ENCODE measurements around the gene CNGA1.
"Not testable (repeated sequence)": the region's sequence is repeated elsewhere in the genome, so short reads cannot be mapped to it uniquely, and the experiment has no call there.

Gene CNGA1

DNA sequence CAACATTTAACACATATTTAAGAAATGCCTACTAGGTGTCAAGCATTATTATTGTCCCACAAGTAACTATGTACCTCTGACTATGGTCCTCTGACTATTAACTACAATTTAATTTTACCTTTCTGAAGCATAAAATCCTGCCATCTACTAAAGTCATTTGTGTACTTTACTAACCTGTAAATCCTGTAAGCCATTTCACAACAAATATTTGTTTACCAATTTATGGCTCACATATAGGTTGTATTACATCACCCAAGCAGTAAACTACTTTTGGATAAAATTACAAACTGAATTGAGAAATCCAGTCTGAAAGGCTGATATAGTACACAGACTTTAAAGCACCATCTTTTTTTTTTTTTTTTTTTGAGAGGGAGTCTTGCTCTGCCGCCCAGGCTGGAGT, 43.8 kb downstream of the CNGA1 start:
- no peak for DNase-seq (ENCODE audit: low read depth in 3 of 3, low spot score in 1 of 3)

- no peak for DNase-seq (ENCODE audit: low read depth in 3 of 3, low spot score in 1 of 3)
Measured at GRCh38 chr4:47972181-47972580, 44.3 kb downstream of the CNGA1 start.

- no peak for DNase-seq (ENCODE audit: low read depth in 3 of 3, low spot score in 1 of 3)
Measured at GRCh38 chr4:47968847-47969246, 47.6 kb downstream of the CNGA1 start.

DNA sequence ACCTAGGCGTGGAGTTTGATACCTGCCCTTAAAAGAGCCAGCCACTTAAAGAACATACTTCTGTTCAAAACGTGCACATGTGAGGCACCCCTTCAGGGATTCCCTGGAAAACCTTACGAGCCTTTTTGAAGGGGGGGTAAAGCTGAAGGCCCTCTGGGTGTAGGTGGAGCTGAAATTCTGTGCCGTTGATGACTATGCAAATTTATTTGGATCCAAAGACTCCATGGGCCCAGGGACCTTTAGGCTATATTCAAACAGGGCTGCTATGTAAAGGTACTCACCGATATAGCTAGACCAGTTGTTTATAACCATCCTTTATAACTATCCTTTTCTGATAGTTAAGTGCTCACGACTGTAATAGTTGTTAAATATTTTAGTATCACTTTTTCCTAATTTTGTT, 61.8 kb downstream of the CNGA1 start:
- DNase-seq (ENCODE audit: low read depth in 3 of 3, low spot score in 1 of 3), result no peak

DNA sequence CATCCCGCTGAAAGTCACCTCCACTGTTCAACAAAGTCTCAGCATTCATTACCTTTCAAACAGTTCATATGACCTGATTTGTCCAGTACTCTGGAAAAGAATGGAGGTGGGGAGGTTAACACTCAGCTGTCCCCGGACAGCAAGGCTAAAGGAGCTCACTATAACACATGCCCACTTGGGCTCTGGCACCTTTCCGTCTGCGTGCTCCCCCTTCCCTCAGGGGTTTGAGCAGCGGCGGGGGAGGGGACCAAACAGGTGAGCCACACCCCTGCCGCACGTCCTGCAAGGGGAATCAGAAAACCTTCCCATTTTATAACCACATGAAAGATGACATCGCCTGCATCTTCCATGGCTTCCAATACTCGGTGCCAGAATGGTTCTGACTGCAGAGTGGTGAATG, 62.2 kb downstream of the CNGA1 start:
- DNase-seq (ENCODE audit: low read depth in 3 of 3, low spot score in 1 of 3), result no peak

DNA sequence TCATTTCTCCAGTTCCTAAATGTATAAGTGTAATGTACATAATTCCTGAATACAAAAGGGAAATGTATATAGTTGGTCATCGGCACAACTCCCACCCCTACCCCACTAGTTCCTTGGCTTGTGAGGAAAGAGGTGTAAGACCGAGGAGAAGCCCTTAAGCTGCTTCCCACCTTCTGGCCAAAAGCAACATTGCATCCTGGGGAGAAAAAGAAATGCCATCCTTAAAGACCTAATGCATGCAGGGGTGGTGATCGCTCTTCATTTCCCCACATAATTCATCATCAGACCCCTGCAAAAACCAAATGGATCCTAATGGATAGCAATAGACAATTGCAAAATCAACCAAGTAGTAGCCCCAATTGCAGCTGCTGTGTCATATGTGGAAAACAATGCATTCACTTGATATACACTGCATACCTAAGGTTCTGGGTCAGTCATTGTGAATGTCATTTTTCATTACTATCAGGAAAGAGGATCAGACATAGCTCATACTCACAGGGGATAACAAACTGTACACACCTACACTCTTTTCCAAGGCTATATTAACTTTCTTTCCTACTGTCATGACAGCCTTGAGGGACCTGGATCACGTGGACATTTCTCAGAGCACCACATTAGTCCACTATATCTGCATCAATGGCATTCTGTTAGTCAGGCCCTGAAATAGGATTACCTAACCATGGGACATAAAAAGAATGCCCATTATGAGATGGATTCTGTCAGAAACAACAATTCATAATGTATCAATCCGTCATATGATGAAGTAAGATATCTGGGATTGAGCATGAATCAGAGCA, 70.4 kb downstream of the CNGA1 start:
- DNase-seq (ENCODE audit: low read depth in 3 of 3, low spot score in 1 of 3), result no peak

GRCh38 chr4:47942081-47942819, 74.2 kb downstream of the CNGA1 start:
- DNase-seq (ENCODE audit: low read depth in 3 of 3, low spot score in 1 of 3), result no peak

DNA sequence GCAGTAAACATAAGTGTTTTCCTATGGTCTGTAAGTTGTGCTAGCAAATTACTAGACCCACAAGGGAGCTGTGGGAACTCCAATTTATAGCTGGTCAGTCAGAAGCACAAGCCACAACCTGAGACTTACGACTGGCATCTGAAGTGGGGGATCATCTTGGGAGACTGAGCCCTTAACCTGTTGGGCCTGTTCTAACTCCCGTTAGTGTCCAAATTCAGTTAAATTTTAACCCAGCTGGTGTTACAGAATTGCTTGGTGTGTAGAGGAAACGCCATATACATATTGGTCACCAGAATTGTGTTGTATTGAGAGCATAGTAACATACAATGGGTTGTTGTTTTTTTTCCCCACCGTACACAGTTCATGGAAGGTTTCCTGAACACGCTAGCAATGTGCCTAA, 77.0 kb downstream of the CNGA1 start:
- DNase-seq (ENCODE audit: low read depth in 3 of 3, low spot score in 1 of 3), result no peak

GRCh38 chr4:47936336-47936735, 80.1 kb downstream of the CNGA1 start:
- no peak for DNase-seq (ENCODE audit: low read depth in 3 of 3, low spot score in 1 of 3)

GRCh38 chr4:47933840-47934239, 82.6 kb downstream of the CNGA1 start:
- no peak for DNase-seq (ENCODE audit: low read depth in 3 of 3, low spot score in 1 of 3)

- DNase-seq (ENCODE audit: low read depth in 3 of 3, low spot score in 1 of 3), result no peak
Measured at GRCh38 chr4:47930971-47931804, 85.3 kb downstream of the CNGA1 start.

DNA sequence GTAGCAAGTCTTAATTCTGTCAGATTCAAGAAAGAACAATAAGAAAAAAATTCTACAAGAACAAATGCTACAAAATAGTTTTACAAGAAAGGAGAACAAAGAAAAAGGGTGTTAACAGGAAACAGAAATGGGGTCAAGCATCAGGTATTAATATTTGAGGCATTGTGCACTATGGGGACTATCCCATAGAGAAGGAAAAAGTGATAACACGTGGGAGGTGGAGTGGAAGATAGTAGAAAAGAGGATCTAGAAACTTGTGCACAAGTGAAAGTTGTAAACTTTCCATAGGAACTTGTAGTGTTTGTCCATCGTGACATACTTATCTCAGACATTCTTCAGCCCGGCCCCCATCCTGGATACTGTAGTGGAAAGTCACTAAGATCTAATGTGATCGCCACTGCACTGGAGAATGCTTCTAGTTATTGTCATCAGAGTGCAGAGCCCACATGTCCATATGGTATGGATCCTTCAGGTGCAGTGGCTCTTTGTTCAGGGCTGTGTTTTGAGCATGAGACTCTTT, 86.7 kb downstream of the CNGA1 start:
- no peak for DNase-seq (ENCODE audit: low read depth in 3 of 3, low spot score in 1 of 3)

DNA sequence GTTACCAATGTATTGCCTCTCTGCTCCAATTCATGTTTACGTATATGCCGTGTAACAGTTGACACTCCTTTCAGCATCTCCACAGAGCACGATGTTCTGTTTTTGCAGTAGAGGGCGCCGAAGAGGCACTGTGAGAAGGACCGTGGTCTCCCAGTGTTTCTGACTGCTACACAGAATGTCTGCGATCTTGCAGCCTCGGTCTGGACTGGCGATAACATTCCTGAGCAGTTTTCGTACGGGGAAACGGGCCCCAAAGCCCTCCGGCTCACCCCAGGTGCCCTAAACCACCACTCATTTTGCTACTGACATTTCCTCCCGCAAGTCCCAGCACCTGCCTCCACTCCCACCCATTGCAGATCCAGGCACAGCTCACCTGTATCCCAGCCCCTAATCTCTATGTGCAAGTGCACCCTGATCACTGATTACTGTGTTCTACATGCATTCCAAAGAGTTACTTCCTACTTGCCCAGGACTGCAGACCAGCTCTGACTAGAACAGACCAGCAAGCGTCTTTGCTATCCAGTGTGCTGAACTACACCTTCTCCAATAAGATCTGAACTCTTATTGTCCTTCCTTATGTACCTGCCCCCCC, 89.7 kb downstream of the CNGA1 start:
- peak in 2 of 3 donors; percentile 11 to 17 for DNase-seq (ENCODE audit: low read depth in 3 of 3, low spot score in 1 of 3)

GRCh38 chr4:47923261-47923608, 93.2 kb downstream of the CNGA1 start:
- not testable (repeated sequence) for DNase-seq (ENCODE audit: low read depth in 3 of 3, low spot score in 1 of 3)

- DNase-seq (ENCODE audit: low read depth in 3 of 3, low spot score in 1 of 3), result not testable (repeated sequence)
Measured at GRCh38 chr4:47922436-47923260, 93.8 kb downstream of the CNGA1 start.

GRCh38 chr4:47917163-47917562, 99.3 kb downstream of the CNGA1 start:
- not testable (repeated sequence) for DNase-seq (ENCODE audit: low read depth in 3 of 3, low spot score in 1 of 3)

GRCh38 chr4:47915378-47915777, 101.1 kb downstream of the CNGA1 start:
- no peak for DNase-seq (ENCODE audit: low read depth in 3 of 3, low spot score in 1 of 3)

- DNase-seq (ENCODE audit: low read depth in 3 of 3, low spot score in 1 of 3), result no peak
Measured at GRCh38 chr4:47914926-47915237, 101.6 kb downstream of the CNGA1 start.

DNA sequence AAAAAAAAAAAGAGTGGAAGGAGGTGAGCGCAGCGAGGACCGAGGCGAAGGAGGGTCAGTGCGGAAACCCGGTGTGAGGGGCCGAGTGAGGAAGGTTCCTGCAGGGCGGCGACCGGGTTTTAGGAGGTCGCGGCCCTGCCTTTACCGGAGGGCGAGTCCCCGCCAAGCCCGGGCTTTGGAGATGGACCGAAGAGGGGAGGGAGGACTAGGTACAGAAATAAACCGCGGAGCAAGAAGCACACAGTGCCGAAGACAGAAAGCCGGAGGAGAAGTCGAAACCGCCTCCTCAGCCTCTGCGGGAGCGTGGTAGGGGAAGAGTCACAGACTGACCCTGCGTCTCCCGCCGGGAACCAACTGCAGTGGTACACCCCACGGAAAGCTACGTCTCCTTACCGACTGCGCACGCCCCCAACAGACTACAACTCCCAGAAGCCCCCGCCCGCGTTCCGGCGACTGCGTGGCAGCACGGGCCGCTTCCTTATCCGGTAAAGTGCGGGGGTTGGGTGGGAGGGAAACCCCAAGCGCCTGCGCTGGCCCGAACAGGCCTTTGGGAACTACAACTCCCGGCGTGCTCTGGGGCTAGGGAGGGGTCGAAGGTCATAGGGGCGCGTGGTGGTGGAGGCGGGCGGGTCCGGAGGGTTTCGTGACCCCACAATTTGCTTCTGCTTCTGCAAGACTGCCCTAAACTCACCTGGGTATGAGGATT, 102.1 kb downstream of the CNGA1 start, which contains the start of gene NFXL1:
Gene NFXL1 (minus strand): TSS at position 364 of the 706 bp plus-strand sequence. CDS start 380 bp downstream, outside the sequence.
- DNase-seq (ENCODE audit: low read depth in 3 of 3, low spot score in 1 of 3), result peak; percentile 83 to 92 (median 91)

- DNase-seq (ENCODE audit: low read depth in 3 of 3, low spot score in 1 of 3), result peak in 1 of 3 donors; percentile 14
Measured at GRCh38 chr4:47913861-47914219, 102.6 kb downstream of the CNGA1 start.

All from stimulated activated CD4-positive, alpha-beta T cell treated with anti-CD3 and anti-CD28 coated beads, TNF-alpha, amount 100 ng/mL, for 1 hour (primary cell).